Common myeloid progenitor, CD34-positive (primary cell): ENCODE results near the gene EPB41L2.

Experiments
- CTCF ChIA-PET: fragments of 350-600 bp; sonication (Branson Sonifier 250); formaldehyde crosslinking; loops from one replicate; lab custom pipeline; 2021; ENCODE audit warnings: antibody characterized with exemption; lab: Charles Lee
- POLR2A ChIA-PET: fragments of 350-600 bp; sonication (Branson Sonifier 250); formaldehyde crosslinking; loops from one replicate; lab custom pipeline; 2021; ENCODE audit warnings: antibody characterized with exemption; lab: Charles Lee
- DNase-seq, 3 donors: peaks; one replicate each; pipeline versions ENCODE4 v3.0.0 to v3.0.0-alpha.2; 2013
- H3K27ac ChIP-seq, 2 experiments: 1 replicate in 1 of 2; 2 replicates in 1 of 2; pipeline ENCODE4 v1.7.0; 2013; ENCODE audit warnings: inconsistent platforms in 2 of 2, low read length in 2 of 2, mild to moderate bottlenecking in 2 of 2, low read depth in 1 of 2, moderate library complexity in 1 of 2; ENCODE audit not compliant: severe bottlenecking in 2 of 2, insufficient read depth in 1 of 2, poor library complexity in 1 of 2
- H3K27me3 ChIP-seq, 5 experiments: replicated peaks in 2 of 5; 1 replicate in 3 of 5; 2 replicates in 2 of 5; pipeline versions ENCODE4 v1.6.1 to v1.7.0; 2013; ENCODE audit warnings: low read length in 4 of 5, mild to moderate bottlenecking in 2 of 5, moderate library complexity in 2 of 5, inconsistent platforms in 1 of 5; ENCODE audit not compliant: insufficient read depth in 5 of 5, control insufficient read depth in 4 of 5
- H3K36me3 ChIP-seq, 4 experiments: 1 replicate in 2 of 4; 2 replicates in 2 of 4; pipeline versions ENCODE4 v1.6.1 to v1.7.0; 2013; ENCODE audit warnings: low read length in 3 of 4, control low read depth in 1 of 4, mild to moderate bottlenecking in 1 of 4; ENCODE audit not compliant: control insufficient read depth in 4 of 4, insufficient read depth in 4 of 4
- H3K4me1 ChIP-seq, 4 experiments: 1 replicate in 3 of 4; 2 replicates in 1 of 4; pipeline versions ENCODE4 v1.6.1 to v1.7.1; 2013; ENCODE audit warnings: low read length in 3 of 4, mild to moderate bottlenecking in 3 of 4, control low read depth in 1 of 4, inconsistent platforms in 1 of 4, moderate library complexity in 1 of 4; ENCODE audit not compliant: control insufficient read depth in 4 of 4, insufficient read depth in 4 of 4; ENCODE audit errors: control extremely low read depth in 1 of 4
- H3K4me3 ChIP-seq, 7 experiments: 1 replicate in 4 of 7; 2 replicates in 3 of 7; pipeline versions ENCODE4 v1.5.1 to v1.7.0; 2013; ENCODE audit warnings: mild to moderate bottlenecking in 7 of 7, low read length in 6 of 7, moderate library complexity in 6 of 7, inconsistent platforms in 2 of 7, low read depth in 2 of 7, control low read depth in 1 of 7; ENCODE audit not compliant: insufficient read depth in 4 of 7, control insufficient read depth in 1 of 7; ENCODE audit errors: extremely low read depth in 1 of 7
- H3K9me3 ChIP-seq, 5 experiments: 1 replicate in 4 of 5; 2 replicates in 1 of 5; pipeline versions ENCODE4 v1.6.1 to v1.7.1; 2013; ENCODE audit warnings: low read length in 4 of 5, mild to moderate bottlenecking in 2 of 5, inconsistent platforms in 1 of 5, low read depth in 1 of 5, moderate library complexity in 1 of 5; ENCODE audit not compliant: control insufficient read depth in 4 of 5, insufficient read depth in 2 of 5; ENCODE audit errors: control extremely low read depth in 1 of 5
- WGBS: methylation state at CpG from one replicate; pipeline ENCODE4 v1.1.5; 2013; ENCODE audit not compliant: insufficient coverage; 5-methylcytosine and 5-hydroxymethylcytosine counted together

Gene EPB41L2

GRCh38 chr6:130982135-130982534 lies 80.9 kb downstream of the EPB41L2 start:
- Histone ChIP-seq H3K4me3 (no peak overlapping the region), H3K4me1 (peaks cover 0 to 8% (median 0%) of the 10 kb centered on the region in 4 experiments), H3K27me3 (no peaks in the 10 kb centered on the region), H3K9me3 (peaks cover 0 to 13% (median 9%) of the 10 kb centered on the region in 5 experiments), H3K36me3 (no peaks in the 10 kb centered on the region), H3K27ac (no peak overlapping the region)
- no CpG with 5 or more reads among the region's 1 CpG for WGBS
- ChIA-PET POLR2A (no interaction called here), CTCF (interaction anchor here (0.6 kb wide), 1 partner anchor 55 kb away, joined by 3 read pairs; no protein-coding TSS in a partner anchor)
- no peak for DNase-seq

- H3K27me3 ChIP-seq = no peaks in the 10 kb centered on the region
- no peaks in the 10 kb centered on the region for H3K36me3 ChIP-seq
- POLR2A ChIA-PET = no interaction called here
- DNase-seq = no peak
- peaks cover 0 to 13% (median 9%) of the 10 kb centered on the region in 5 experiments for H3K9me3 ChIP-seq
- CTCF ChIA-PET = interaction anchor here (0.6 kb wide), 2 partner anchors 56 to 71 kb away, joined by 3 read pairs; no protein-coding TSS in a partner anchor
- no peak overlapping the region for H3K4me3 ChIP-seq
- peaks cover 0 to 8% (median 0%) of the 10 kb centered on the region in 4 experiments for H3K4me1 ChIP-seq
- H3K27ac ChIP-seq = no peak overlapping the region
These were observed 81.6 kb downstream of the EPB41L2 start for GRCh38 chr6:130981409-130981808.

GRCh38 chr6:130980310-130981032 lies 82.6 kb downstream of the EPB41L2 start:
- Histone ChIP-seq H3K27ac (no peak overlapping the region), H3K4me1 (peaks cover 0 to 8% (median 0%) of the 10 kb centered on the region in 4 experiments), H3K36me3 (no peaks in the 10 kb centered on the region), H3K9me3 (peaks cover 0 to 9% (median 7%) of the 10 kb centered on the region in 5 experiments), H3K4me3 (no peak overlapping the region), H3K27me3 (no peaks in the 10 kb centered on the region)
- WGBS = 40% methylated on average over 1 of the region's 5 CpGs
- CTCF ChIA-PET = no interaction called here
- DNase-seq = no peak
- POLR2A ChIA-PET = no interaction called here

DNA sequence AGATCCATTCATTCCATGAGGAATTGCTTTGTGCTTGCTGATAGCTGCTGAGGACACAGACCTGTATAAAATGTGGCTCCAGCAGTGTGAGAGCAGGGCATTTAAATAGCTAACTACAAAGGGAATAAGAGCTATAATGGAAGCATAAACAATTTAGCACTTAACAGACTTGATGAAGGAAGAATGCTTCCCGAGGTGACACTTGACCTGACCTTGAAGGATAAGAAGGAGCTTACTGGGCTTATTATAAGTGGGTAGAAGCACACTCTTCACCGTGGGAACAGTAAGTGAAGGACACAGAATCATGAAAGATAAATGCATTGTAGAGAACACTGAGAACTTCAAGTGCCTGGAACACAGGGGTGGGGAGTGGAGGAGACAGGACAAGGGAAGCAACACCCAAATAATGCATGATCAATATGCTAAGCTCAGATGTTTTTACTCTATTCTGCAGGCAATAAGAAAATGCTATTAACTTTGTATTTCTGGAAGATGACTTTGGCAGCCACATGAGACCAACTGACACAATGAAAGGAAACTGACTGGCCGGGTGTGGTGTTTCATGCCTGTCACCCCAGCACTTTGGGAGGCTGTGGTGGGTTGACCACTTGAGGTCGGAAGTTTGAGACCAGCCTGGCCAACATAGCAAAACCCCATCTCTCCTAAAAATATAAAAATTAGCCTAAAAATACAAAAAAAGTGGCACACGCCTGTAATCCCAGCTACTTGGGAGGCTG lies 84.2 kb downstream of the EPB41L2 start:
- Histone ChIP-seq H3K27me3 (no peaks in the 10 kb centered on the region), H3K4me1 (peaks cover 0 to 8% (median 0%) of the 10 kb centered on the region in 4 experiments), H3K9me3 (no peaks in the 10 kb centered on the region), H3K36me3 (no peaks in the 10 kb centered on the region), H3K27ac (no peak overlapping the region), H3K4me3 (no peak overlapping the region)
- 94% methylated on average over 3 of the region's 5 CpGs for WGBS
- POLR2A ChIA-PET = no interaction called here
- CTCF ChIA-PET = interaction anchor here (0.8 to 1.3 kb wide), 2 partner anchors 11 to 12 kb away, joined by 3 read pairs; no protein-coding TSS in a partner anchor
- no peak for DNase-seq

GRCh38 chr6:130978180-130978579 lies 84.9 kb downstream of the EPB41L2 start:
- 83% methylated on average over 1 of the region's 1 CpG for WGBS
- CTCF ChIA-PET = interaction anchor here (0.8 to 1.3 kb wide), 2 partner anchors 10 to 13 kb away, joined by 3 read pairs; no protein-coding TSS in a partner anchor
- Histone ChIP-seq H3K27me3 (no peaks in the 10 kb centered on the region), H3K4me3 (no peak overlapping the region), H3K27ac (no peak overlapping the region), H3K9me3 (no peaks in the 10 kb centered on the region), H3K4me1 (peaks cover 0 to 8% (median 0%) of the 10 kb centered on the region in 4 experiments), H3K36me3 (no peaks in the 10 kb centered on the region)
- DNase-seq = no peak
- POLR2A ChIA-PET = no interaction called here

DNA sequence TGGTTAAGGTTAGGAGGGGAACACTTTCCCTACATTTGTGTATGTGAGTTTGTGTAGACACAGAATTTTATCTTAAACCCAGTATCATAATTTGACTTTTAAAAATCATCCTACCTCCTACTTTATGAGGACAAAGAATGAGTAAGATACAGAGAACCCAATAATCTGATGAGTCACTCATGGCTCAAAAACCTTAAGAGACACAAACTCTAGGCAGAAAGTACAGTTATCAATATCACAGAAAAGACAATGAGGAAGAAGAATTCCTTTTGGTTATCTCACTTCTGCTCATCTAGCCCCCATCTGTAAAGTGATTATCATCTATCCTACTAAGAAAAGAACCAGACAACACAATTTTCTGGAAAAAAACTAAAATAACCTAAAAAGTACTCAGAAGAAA lies 87.7 kb downstream of the EPB41L2 start:
- Histone ChIP-seq H3K27ac (no peak overlapping the region), H3K27me3 (no peaks in the 10 kb centered on the region), H3K36me3 (no peaks in the 10 kb centered on the region), H3K4me1 (peaks cover 0 to 4% (median 0%) of the 10 kb centered on the region in 4 experiments), H3K4me3 (no peak overlapping the region), H3K9me3 (no peaks in the 10 kb centered on the region)
- CTCF ChIA-PET = no interaction called here
- no peak for DNase-seq
- POLR2A ChIA-PET = no interaction called here
